HG02610 (cell line): ENCODE measurements around the gene CIDEB.

Experiments
- ATAC-seq: cut with Tn5 transposase; IDR thresholded peaks from one replicate; pipeline ENCODE4 v1.9.1; 2021; ENCODE audit warnings: mild to moderate bottlenecking, moderate library complexity; ENCODE audit not compliant: unreplicated experiment

The CIDEB gene

DNA sequence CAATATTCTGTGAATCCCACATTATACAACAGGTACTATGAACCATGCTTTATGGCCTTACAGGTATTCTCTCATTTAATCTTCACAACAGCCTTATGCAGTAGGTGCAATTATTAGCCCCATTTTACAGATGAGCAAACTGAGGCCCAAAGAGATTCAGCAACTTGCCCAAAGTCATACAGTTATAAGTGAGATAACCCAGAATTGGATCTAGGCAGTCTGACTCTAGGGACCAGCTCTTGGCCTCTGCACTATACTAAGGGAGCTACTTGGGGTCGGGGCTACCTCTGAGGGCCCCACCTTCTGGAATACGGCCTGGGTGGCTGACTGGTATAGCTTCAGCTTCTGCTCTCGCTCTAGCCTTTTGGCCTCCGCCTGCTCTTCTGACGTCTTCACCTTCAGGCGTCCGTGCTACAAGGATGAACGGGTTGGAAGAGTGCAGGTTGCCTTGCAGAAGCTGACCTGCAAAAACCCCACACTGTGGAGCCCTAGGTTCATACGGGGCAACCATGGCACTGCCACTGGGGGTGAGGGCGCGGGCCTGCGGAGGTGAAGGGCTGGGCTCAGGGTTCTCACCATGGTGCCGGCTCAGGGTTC is 37.1 kb downstream of the CIDEB start:
- no peak for ATAC-seq

DNA sequence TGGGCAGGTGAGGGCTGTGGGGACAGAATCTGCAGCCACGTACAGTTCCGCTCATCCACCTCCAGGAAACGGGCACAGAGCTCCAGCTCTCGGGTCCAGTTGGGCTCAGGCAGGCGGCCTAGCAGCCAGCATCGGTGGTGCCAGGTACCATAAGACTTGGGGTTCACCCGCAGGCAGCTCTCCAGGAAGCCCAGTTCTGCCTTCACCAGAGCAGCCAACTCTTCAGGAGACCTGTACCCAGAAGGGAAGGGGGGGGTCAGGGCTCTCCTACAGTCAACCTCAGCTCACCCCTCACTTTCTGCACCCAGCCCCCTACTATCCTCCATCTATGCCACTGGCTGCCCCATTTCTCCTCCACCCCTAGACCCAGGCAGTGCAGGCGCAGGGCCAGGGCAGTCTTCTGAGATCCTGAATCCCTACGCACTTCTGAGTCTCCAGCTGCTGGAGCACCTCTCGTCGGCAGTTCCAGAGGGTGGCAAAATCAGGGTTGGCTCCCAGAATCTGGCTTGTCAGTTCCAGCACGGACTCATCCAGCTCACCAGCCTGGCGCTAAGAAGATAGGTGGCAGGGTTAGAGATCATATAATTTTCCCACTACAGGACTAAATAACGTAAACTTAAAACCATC is 37.8 kb downstream of the CIDEB start:
- no peak for ATAC-seq

DNA sequence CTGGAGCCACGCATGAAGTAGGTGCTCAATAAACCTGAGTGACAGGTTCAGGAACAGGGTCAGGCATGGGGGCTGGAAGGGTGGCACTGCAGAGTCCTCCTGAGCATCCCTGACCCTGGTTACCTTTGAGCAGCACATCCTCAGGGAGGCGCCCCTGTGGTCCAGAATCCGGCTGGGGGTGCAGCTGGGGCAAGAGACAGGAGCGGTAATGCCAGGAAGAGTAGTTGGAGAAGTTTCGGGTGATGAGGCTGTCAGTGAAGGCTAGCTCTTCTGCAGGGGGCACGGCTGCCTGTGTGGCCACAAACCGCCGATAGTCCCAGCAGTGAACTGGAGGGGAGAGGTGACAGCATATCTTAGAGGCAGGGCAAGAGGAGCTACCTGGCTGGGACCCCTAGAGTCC is 38.4 kb downstream of the CIDEB start:
- no peak for ATAC-seq

DNA sequence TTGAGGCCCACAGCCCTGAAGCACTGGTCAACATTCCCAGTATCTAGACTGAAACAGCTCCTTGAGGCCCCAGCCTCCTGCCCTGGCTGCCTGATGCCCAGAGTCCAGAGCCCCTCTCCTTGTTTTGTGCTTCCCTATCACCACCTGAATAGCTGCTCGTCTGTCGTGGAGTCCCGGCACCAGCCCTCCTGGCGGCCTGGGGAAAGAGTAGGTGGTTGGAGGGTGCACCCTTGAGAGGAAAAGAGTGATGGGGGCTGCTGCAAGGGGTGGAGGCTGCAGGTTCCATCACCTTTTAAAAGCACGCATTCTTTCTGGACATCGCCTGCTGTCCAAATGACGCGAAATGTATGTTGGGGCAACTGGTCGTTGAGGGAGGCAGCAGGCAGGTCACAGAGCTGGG is 39.6 kb downstream of the CIDEB start:
- no peak for ATAC-seq

DNA sequence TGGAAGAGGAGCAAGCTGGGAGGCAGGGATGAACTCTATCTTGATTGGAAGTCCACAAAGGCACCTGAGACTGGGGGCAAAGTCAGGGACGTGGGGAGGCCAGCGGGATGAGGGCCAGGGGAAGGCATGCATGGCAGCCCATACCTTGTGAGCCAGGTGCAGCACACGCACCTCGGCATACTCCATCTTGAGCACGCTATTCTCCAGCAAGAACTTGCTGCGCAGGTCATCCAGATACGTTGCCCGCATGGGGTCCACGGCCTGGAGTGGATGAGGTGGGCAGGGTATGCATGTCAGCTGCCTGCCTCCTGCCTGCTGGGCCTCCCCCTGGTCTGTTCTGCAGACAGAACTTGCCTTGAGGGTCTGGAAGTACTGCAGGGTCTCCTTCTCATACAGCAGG is 40.3 kb downstream of the CIDEB start:
- ATAC-seq, result no peak

DNA sequence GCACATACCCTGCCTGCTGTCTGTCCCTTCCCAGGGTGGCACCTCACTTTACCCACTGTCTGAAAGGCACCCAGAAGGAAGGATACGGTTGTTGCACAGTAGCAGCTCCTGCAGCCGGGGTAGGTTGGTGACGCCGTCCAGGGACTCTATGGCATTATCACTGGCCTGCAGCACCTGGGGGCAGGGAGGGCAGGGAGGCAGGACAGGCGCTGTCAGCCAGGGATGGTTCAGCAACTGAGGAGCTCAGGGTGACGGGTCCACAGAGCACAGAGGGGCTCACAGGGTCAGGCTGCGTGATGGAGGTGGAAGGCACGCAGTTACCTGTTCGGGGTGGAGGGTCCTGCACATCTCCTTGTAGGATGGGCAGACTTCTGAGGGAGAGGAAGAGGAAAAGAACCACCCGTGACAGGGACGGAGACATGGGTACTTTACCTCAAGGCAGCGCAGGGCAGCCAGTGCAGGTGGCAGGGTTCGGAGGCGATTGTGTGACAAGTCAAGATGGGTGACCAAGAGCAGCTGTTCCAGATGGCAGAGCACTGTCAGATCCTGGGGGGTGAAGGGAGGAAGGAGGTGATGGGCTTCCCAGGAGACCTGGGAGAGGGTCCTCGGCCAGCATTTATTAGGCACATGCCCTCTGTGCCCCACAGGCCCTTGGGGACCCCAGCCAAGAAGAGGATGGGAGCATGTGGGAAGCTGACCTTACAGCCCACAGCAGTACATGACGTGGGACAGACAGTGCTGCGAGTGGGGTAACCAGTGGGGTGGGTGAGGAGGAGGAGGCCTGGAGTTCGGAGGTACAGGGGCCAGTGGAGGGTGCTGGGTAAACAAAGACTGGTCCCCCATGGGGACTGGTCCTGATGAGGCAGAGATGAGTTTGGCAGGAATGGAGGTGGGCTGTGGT is 41.2 kb downstream of the CIDEB start:
- ATAC-seq, result no peak

DNA sequence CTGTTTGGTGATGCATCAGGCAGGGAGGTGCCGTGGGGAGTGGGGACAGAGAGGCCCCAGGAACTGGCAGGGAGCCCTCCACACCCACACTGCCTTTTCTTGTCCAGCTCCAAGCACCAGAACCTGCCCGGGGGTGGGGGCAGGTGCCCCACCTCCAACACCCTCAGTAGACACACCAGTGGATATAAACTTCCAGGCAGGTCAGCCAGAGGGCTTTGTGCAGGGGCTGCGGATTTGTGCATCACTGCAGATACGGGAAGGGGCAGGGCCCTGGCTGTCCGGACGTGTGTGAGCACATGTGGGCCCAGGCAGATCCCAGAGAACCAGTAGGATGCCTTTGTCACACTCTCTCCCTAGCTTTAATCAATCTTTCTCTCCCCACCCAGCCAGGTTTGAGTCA is 43.5 kb downstream of the CIDEB start:
- ATAC-seq, result no peak

DNA sequence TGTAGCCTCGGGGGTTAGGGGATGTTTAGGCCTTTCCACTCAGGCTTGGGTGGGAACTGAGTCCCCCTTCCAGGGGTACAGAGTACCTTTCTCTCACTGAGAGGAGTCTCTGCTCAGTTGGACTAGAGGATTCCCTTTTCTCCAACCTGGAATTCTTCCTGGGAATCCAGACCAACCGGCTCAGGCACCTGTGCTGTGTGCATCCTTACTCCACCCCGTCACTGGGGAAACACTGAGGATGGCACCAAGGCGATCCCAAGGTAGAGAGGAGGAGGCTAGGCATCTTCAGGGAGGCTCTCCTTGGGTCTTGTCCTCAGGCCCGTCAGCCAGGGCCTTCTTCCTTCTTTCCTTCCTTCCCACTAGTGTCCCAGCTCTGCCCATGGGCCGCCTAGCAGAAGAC is 43.9 kb downstream of the CIDEB start:
- ATAC-seq, result no peak

DNA sequence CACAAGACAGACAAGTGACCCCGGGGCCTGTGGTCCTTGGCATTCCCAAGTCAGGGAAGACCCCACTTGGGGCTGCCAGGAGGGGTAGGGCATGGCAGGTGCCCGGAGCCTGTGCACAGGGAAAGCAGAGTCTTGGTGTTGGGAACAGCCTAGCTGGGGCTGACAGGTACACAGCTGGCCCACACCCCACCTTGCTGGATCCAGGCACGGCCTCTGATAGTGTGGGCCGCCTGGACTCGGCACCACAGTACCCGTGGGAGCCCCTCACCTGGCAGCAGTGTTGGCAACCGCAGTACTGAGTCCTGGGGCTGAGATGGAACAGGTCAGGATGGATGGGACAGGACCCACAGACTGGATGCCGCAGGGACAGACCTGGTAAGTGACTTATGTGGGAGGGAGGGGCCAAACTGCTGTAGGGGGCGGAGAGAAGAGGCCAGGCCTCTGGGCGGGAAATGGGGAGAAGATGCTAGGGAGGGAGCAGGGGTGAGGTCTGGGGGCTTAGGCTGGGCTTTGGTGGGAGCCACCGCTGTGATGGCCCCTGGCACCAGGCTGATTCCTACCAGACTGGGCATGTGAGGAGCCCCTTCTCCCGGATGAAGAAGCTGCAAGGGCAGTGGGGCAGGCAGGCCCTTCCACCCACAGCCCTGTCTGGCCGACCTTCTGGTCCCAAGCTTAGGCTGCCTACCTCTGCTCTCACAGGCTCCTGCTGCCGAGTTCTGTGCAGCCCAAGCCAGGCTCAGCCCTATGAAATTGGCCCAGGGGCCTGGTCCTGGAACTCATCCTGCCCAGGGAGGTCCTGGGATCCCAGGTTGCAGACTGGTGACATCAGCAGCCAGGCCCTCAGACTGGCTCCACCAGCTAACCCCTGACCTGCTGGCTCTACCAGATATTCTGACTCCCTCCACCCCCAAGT is 44.7 kb downstream of the CIDEB start, which contains the start of gene TGM1:
TSS of gene TGM1 (minus strand) at position 357 of the 913 bp plus-strand sequence. CDS start 825 bp downstream, outside the sequence.
- no peak for ATAC-seq

DNA sequence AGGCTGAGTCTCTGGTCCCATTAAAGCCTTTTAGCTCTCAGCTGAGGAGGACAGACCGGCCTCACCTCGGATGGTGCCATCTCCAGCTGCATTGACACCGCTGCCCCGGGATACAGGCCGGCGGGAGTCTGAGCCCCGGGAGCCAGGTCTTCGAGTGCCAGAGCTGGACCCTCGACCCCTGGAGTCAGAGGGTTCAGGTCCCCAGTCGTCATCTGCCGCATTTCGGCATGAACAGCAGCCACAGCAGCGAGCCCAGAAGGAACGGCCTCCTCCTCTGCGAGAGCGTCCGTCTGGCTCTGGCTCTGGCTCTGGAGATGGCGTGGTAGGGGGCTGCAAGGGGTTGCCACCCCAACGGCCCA is 45.8 kb downstream of the CIDEB start:
- no peak for ATAC-seq

DNA sequence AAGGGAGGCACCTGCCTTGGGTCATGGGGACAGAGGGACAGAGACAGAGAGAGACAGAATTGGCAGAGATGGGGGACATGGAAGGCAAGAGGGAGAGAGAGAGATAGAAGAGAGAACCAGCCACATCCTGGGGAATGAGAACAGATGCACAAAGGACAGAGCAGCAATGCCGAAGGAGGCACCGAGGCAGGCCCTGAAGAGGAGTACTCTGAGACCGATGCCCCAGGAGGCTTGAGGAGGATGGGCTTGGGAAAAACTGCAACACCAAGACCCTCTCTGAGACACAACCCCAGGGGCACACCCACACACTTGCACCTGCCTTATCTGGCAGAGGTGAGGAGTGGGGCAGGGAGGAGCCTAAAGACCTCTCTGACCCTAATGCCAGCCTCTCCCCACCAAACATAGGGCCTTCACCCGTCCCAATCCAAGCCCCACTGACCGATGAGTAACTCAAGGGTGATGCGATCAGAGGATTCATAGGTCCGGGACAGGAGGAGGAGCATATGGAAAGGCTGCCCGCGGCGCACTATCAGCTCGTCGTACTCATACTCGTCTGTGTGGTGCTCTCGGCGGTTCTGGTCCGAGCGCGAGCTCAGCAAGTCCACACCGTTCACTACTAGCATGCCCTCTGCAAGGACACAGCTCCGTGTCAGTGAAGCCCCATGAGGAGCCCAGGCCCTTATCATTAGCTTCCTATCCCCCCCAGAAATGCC is 46.4 kb downstream of the CIDEB start:
- ATAC-seq, result no peak

DNA sequence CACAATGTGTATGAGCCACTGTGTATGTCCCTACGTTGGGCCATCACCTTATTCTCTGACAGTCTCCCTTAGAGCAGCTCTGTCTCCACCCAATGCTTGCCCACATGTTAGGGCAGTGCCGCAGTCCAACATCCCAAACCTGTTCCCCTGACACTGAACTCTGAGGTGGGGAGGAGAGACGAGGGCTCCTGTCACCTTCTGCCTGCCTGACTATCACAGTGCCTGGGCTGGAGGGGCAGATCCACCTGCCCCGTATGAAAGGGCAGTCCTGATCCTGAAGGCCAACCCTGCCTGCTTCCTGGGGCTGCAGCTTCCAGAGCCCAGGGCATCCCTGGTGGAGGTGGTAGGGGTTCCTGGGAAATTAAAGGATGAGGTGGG is 47.0 kb downstream of the CIDEB start:
- no peak for ATAC-seq

DNA sequence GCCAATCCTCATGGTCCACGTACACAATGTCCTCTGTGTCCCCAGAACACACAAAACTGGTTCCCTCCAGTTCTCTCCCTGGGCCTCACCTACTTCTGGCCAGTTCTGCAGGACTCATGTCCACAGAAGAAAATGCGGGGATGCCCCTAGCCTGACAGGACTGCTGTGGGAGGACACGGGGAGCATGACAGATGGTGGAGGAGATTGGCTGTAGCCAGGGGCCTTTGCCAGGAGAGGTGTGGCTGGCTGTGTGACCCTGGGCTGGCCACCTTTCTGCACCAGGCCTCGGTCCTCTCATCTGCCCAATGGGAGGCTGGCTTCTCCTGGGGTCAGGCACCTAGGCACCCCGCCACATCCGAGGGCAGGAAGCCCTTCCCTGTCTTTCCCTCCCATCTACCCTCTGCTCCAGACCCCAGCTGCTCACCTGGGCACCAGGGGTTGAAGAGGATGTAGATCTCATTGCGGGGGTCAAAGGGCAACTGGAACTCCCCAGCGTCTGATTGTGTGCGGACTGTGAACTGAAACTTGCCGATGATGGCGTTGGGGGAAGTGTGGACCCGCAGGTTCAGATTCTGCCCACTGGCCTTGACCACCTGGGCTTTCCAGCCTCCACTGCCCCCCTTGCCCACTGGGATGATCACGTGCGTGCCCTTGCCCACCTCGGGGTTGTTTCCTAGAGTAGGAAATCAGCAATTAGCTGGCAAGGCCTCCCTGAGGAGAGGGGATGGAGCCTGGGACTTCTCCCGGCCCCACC is 47.6 kb downstream of the CIDEB start:
- no peak for ATAC-seq

DNA sequence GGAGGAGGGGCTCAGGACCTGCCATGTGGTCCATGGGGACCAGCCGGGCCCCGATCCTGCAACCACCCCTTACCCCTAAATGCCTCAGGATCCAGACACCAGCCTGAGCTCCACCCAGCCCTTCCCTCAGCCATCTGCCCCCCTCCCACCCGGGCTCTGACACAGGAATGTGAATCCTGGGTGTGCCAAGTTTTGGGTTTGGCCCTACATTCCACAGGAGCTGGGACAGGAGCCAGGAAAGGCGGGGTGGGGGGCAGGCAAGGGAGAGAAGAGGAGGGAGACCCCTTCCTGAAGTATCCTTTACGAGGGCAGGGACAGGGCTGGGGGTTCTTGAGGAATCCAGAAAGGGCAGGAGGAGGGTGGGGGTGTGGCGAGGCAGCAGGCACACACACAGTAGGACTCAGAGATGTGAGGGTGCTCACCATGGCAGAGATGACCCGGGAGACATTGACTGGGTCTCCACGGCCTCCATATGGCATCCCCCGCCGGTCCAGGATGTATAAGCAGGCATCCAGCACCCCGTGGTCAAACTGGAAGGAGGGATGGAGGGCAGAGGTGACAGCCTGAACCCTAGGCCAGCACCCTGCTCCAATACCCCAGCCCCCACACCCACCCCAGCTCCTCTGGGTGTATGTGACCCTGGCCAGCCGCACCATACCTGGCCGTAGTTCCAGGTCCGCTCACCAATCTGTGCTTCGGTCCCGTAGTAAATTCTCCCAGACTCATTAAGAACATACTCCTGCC is 48.3 kb downstream of the CIDEB start:
- no peak for ATAC-seq

DNA sequence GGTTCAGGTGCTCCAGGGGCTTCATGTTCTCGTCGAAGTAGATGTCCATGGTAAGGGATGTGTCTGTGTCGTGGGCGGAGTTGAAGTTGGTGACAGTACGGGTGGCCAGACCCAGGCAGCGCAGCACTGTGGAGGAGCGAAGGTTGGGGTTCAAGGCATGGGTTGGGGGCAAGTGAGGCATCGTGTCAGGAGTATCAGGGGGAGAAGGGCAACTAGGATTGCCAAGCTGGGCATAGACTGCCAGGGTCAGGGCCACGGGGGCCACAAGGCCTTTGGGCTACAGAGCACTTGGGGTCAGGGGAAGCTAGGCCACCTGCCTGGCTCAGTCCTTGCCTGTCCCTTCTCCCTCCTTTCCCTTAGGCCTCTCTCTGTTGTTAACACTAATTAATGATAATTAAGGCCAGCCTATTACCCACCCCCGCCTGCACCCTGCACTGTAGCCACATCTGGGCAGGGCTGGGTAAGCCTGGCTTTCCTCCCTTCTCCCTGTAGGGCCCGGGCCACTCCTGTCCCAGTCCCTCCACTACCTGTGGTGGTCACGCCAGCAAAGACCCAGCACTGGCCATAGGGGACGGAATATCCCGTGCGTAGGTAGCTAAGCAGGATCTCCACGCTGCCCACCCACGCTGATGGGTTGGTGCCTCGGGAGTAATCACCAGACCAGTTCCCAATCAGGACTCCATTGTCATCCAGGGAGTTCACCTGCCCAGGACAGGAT is 49.1 kb downstream of the CIDEB start:
- no peak for ATAC-seq

DNA sequence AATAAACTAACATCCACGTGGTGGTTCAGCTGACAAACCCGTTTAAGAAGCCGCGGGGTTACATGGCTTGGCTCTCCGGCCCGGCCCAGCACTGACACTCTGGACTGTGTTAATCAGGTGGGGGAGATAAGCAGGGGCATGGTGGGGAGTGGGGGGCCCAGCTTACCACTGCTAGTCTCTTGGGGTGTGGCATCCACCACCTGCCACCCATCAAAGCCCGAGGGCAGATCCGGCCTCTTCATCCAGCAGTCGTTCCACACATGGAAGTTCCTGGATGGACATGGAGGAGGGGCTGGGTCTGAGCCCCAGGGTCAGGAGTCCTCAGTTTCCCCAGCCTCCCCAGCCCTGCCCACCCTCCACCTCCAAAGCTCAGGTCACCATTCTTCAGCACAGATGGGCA is 49.7 kb downstream of the CIDEB start:
- no peak for ATAC-seq

DNA sequence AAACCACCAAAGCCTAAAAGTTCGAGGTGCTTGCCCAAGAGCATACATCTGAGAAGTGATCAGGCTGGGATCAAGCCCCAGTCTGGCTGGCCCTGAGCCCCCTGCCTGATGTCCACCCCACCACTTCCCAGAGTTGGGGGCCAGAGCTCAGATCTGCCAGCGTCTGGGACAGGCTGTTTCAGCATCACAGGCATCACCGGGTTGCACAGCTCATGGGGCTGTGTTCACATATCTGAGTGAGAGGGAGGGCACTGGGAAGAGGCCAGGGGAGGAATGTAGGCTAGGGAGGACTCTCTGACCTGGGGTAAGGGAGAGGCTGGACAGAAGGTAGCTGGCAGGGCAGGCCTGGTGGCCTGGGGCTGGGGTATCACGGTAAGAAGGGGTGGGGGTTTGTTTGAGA is 50.8 kb downstream of the CIDEB start:
- ATAC-seq, result no peak

DNA sequence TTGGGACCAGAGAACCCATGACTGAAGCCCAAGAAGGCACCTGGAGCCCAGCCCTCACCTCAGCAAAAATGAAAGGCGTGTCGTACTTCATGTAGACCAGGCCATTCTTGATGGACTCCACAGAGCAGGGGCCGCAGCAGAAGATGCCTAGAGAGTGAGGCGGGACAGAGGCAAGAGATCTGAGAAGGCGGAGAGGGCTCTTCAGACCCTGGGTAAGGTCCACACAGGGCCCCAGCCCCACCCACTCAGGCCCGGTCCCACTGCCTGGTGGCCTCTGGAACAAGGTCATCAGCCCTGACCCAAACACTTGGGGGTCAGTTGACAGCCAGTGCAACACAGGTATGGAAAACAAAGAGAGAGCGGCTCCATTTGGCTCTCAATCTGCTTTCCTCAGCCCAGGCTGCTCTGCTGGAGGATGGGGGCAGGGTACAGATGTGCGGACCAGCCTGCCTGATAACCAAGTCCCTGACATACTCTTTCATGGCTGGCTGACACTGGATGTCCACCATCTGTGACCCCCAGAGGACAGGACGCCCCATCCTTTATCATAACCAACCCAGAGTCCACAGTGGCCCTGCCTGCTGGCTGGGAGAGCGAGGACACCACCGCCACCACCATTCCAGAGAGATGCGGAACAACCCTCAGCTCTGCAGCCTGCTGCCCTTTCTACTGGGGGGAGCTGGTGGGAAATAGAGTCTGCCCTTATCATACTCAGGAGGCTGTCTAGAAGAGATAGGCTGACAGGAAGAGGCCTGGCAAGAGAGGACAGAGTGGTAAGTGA is 51.7 kb downstream of the CIDEB start:
- ATAC-seq, result no peak
